AG20443 (cell line): Measurements from ENCODE around the gene SNX21.
A peak's percentile ranks its signal among the peaks of the same experiment; 100 is the strongest.

Experiments
- DNase-seq: peaks from one replicate; pipeline ENCODE4 v3.0.0; 2012; ENCODE audit warnings: low spot score, mixed read lengths

Gene SNX21

GRCh38 chr20:45882469-45883099 lies 49.0 kb downstream of the SNX21 start:
- DNase-seq: no peak

- DNase-seq: no peak
Observed at GRCh38 chr20:45883100-45883469, 49.5 kb downstream of the SNX21 start.

- no peak for DNase-seq
Observed at GRCh38 chr20:45886590-45887345, 53.2 kb downstream of the SNX21 start.

- no peak for DNase-seq
Observed at GRCh38 chr20:45887346-45887715, 53.7 kb downstream of the SNX21 start, which contains the start of gene SPATA25. SPATA25 (minus strand) TSS chr20:45887622; CDS start chr20:45887590, 32 bp downstream.

DNA sequence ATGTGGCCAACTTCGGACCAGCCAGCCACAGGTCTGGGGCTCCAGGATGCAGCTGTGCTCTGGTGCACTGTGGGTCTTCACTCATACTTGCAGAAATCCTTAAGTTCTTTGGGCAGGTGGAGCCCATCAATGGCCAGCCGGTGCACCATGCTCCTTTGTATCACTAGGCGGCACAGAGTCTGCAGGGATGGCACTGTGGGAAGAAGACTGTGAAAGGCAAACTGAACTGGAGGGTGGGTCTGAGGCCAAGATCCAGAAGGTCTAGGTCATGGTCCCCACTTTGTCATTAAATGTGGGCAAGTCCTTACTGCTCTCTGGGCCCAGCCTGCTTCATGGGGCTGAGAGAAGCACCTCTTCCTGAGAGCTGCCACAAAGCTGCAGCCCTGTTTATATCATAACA lies 55.1 kb downstream of the SNX21 start:
- DNase-seq: no peak

DNA sequence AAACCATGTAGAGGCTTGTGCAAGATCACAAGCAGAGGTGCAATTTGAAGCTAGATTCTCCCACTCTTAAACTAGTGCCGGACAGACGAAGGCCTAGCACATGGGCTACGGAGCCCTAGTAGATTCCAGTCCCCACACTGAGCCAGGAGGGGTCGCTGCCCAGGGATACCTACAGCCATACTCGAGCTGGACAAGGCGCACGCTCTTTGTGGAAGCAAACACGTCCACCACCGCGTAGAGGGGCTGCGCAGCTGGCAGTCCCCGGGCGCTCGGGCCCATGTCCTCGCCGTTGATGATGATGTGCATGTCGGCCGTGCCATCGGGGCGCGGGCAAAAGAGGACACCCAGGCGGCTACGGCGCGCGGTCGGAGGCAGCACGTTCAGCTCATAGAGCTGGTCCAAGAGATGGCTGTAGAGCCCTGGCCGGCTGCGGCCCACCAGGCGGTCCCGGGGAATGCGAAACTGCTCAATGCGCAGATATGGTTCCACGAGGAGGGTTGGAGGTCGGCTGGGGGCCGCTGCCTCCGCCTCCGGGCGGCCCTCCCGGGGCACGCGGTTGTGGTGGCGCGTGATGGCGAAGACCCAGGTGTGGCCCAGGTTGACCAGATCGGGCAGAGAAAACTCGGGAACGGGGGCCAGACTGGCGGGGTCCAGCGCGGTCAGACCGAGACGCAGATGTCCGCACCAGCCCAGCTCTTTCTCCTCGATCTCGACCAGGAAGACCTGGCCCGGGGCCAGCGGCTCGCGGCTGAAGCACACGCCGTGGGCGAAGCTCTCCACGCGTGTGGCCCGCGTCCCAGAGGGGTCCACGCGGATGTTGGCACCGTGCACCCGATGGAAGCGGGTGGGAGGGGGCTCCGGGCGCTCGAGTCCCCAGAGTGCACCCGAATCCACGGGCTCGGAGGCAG lies 56.7 kb downstream of the SNX21 start:
- peak; percentile 81 for DNase-seq

DNA sequence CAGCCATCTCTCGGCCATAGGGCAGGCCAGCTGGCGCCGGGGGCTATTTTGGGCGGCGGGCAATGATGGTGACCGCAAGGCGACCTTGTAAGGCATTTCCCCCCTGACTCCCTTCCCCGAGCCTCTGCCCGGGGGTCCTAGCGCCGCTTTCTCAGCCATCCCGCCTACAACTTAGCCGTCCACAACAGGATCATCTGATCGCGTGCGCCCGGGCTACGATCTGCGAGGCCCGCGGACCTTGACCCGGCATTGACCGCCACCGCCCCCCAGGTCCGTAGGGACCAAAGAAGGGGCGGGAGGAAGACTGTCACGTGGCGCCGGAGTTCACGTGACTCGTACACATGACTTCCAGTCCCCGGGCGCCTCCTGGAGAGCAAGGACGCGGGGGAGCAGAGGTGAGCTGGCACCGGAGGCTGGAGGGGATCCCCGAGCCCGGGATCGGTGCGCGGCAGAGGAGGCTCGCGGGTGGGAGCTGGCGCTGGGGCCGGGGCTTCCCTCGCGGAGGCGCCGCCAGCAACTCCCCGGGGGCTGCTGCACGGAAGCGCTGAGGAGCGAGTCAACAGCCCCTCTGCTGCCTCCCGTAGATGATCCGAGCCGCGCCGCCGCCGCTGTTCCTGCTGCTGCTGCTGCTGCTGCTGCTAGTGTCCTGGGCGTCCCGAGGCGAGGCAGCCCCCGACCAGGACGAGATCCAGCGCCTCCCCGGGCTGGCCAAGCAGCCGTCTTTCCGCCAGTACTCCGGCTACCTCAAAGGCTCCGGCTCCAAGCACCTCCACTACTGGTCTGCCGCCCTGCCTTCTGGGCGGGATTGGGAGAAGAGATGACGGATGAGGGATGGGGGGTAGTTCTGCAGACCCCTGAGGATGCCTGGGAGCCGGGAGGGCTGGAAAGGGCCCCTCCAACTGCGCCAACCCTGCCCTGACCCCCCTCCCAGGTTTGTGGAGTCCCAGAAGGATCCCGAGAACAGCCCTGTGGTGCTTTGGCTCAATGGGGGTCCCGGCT lies 57.7 kb downstream of the SNX21 start, which contains the start of the genes CTSA and NEURL2:
TSS of gene CTSA (plus strand) at position 351 of the 999 bp plus-strand sequence. CDS start at position 585, 234 bp downstream.
TSS of gene NEURL2 (minus strand) at position 224 of the 999 bp plus-strand sequence. CDS start at position 7, 217 bp downstream.
- DNase-seq: peak; percentile 97

GRCh38 chr20:45892049-45892825 lies 58.6 kb downstream of the SNX21 start:
- DNase-seq: peak; percentile 62
